Stimulated activated CD4-positive, alpha-beta T cell treated with anti-CD3 and anti-CD28 coated beads, TNF-alpha, amount 100 ng/mL, for 4 hours (primary cell): ENCODE results near the gene ASB3.

Experiments
- DNase-seq, 3 experiments: peaks; one replicate each; pipeline ENCODE4 v3.0.0-alpha.2; 2020; ENCODE audit warnings: low read depth in 3 of 3

Gene ASB3

GRCh38 chr2:53654396-53654795, 132.4 kb downstream of the ASB3 start:
- no peak for DNase-seq

- DNase-seq: no peak
Observed at GRCh38 chr2:53652131-53652530, 134.6 kb downstream of the ASB3 start.

GRCh38 chr2:53646788-53647187, 140.0 kb downstream of the ASB3 start:
- DNase-seq: no peak

GRCh38 chr2:53641290-53641689, 145.5 kb downstream of the ASB3 start:
- DNase-seq: no peak

- DNase-seq: no peak
Observed at GRCh38 chr2:53640466-53640865, 146.3 kb downstream of the ASB3 start.

- DNase-seq: no peak
Observed at GRCh38 chr2:53636596-53636995, 150.2 kb downstream of the ASB3 start.

DNA sequence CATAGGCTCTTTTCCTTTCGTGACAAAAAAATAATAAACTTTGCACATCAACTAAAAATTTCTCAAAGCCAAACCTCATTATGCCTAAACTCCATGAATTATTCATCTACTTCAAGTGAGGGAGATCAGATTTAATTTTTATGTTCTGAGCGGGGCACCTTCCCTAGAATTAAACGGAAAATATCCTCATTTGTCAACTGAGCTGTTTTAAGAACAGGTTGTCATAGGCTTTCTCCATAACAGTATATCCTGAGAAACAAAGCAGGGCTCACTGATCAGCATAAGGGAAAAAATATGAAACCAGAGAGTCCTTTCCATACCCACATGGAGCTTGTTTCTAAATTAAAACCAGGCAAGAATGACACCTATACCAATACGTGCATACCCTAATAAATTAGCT, 150.6 kb downstream of the ASB3 start:
- no peak for DNase-seq

DNA sequence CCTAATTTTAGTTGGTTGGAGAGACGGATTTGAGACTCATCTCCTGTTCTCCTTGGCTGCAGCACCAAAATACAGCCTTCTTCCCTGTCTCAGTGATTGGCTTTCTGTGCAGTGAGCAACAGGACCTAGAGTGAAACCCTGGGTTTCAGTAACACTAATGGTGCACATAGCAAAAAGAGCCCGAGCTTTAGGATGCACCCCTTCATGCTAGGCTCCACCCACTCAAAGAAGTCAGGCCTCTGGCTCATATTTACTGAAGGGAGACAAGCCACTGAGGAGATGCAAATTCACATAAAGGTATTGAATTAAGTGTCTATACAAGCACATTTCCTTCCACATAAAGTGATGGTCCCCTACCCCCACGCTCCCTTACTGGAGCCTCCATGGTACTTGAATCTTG, 151.1 kb downstream of the ASB3 start:
- no peak for DNase-seq

DNA sequence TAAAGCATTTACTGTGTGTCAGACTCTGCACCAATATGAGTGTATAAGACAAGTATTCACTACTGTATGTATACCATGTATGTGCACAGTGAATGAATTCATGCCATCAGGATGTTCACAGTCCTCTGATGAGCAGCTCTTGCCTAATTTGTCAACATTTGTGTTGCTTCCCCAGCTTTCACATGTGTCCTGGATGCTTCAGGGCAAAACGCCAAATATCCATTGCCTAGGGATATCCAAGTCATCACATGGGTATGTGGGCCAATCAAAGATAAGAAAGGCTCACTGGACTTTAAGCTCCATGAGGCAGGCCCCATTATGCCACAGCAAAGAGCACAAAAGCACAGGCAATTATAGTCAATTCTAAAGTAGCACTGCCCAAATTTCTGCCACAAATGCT, 153.3 kb downstream of the ASB3 start:
- no peak for DNase-seq

- DNase-seq: no peak
Observed at GRCh38 chr2:53632714-53633113, 154.0 kb downstream of the ASB3 start.

- no peak for DNase-seq
Observed at GRCh38 chr2:53632126-53632460, 154.7 kb downstream of the ASB3 start.

DNA sequence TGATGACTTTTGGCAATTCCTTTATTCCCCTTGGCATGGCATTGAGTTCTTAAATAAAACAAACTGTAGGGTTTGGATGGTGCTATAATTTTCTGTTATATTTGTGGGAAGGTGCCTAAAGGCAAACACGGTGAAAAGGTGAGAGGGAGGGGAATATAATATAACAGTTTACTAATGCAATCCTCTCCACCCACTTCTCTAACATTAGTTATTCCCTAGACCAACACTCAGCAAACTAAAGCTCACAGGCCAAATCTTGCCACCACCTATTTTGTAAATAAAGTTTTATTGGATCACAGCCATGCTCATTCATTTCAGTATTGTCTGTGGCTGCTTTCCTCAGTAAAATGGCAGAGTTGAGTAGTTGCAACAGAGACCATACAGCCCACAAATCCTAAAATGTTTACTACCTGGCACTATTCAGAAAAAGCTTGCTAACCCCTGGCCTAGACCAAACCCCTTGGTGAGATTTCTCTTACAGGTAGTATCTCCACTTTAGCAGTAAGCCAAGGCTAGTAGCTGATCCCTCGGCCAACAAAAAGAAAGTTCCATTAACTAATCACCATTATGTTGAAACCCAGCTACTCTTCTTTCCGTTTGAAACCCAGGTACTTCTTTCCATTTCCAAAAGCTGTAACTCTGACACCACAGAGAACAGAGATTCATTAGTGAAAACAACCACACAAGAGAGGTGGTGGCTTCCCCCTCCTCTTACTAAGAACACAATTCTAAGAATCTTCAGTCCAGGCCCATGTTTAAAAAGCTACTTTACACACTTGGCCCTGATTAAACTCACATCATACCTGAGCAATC, 155.2 kb downstream of the ASB3 start:
- no peak for DNase-seq

DNA sequence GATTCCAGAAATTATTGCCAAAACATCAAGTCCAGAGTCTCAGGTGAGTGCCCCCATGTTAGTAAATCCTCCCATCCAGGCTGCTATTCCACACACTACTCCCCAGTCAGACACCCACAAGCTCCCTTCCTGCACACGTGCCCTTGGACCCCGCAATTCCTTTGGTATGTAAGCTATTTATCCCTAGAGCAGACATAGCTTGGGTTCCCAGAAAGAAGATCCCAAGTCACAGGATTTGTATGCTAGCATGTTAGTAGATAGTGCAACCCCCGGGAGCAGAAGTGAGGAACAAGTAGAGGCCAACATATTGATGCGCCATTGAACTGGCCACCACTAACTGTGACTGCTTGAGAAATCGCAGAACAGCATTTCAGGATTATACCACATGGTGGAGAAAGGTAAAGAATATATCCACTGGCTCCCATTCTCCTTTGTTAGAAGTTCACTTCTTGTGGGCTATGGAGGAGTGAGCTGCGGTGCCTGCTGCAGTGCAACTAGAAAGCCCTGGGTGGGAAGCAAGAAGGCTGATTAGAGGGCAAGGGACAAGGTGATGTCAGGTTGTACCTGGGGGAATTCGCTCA, 156.6 kb downstream of the ASB3 start:
- no peak for DNase-seq

- no peak for DNase-seq
Observed at GRCh38 chr2:53629501-53629900, 157.3 kb downstream of the ASB3 start.

DNA sequence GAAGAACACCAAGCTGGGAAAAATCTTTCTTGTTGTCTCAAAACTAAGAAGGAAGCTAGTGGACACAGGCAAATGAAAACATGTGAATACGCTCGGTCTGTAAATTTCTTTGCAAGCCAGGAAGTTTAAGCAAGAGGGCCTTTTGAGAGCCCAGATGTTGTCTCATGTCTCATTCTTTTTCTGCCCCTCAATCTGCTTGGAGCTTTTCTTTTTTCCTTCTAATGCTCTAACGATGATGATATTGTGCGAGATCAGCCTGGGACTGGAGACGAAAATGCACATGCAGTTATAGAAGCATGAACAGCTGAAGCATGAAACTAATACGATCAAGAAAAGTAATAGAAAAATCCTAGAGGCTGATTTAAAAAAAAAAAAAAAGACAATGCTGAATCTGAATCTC, 157.8 kb downstream of the ASB3 start:
- no peak for DNase-seq

GRCh38 chr2:53622141-53622540, 164.6 kb downstream of the ASB3 start:
- DNase-seq: no peak

GRCh38 chr2:53620981-53621380, 165.8 kb downstream of the ASB3 start:
- DNase-seq: no peak
